HG03196 (cell line): Measurements from ENCODE around the gene ERC1.

ENCODE experiments used
- ATAC-seq: cut with Tn5 transposase; IDR thresholded peaks from one replicate; pipeline ENCODE4 v1.9.1; 2021; ENCODE audit not compliant: unreplicated experiment

The ERC1 gene

GRCh38 chr12:1467710-1468109, 476.7 kb downstream of the ERC1 start:
- ATAC-seq, result no peak

DNA sequence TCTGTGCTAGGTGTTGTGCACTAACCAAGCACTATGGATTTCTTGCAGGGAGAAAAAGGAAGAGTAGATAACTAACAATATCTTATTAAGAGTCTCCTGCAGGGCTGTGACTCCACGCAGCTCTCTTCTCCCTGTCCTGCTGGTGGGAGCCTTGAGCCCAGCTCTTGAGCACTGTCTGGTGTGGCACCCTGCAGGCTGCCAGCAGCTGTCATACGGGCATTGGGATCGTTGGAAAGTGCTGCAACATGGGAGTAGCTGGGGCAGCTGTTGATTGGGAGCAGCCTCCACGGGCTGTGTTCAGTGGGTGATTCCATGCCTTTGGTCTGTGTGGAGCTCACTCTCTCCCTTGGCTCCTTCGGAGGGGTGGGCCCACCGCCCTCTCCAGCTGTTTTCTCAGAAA, 478.0 kb downstream of the ERC1 start:
- ATAC-seq, result no peak

DNA sequence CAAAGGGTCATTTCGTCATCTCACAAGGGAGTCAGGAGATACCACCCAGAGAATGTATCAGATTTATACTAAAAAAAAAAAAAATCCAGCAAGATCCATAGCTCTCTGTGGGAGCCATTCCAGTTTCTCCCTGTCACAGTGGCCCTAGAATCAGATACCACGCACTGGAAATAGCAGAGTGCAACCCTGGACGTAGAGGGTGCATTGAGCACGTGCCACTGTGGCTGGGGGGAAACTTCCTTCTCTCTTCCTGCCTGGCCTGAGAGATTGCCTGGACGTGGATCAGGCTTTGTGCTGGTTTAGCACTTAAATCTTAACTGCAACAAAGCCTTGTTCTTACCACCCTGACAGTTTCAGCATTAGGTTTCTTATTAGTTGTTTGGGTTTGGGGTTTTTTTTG, 479.0 kb downstream of the ERC1 start:
- no peak for ATAC-seq

DNA sequence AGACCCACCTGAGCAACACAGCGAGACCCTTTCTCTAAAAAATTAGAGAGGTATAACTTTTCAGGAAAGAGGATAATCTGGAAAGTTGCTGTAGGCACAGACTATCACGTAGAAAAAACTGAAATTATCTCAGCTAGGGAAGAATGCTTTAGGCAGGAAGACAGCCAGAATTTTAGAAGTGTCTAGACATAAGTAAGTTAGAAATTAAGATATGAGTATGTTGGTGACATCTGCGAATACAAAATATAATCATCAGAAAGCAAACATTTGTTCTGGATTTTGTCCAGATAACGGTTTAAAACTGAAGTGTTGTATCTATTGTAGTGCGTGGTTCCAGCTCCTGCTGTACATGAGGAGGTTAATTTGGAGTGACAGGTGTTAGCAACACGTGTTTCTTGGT, 480.2 kb downstream of the ERC1 start:
- no peak for ATAC-seq

- ATAC-seq, result no peak
Observed at GRCh38 chr12:1473418-1473817, 482.4 kb downstream of the ERC1 start.

- no peak for ATAC-seq
Observed at GRCh38 chr12:1474041-1474573, 483.1 kb downstream of the ERC1 start.

DNA sequence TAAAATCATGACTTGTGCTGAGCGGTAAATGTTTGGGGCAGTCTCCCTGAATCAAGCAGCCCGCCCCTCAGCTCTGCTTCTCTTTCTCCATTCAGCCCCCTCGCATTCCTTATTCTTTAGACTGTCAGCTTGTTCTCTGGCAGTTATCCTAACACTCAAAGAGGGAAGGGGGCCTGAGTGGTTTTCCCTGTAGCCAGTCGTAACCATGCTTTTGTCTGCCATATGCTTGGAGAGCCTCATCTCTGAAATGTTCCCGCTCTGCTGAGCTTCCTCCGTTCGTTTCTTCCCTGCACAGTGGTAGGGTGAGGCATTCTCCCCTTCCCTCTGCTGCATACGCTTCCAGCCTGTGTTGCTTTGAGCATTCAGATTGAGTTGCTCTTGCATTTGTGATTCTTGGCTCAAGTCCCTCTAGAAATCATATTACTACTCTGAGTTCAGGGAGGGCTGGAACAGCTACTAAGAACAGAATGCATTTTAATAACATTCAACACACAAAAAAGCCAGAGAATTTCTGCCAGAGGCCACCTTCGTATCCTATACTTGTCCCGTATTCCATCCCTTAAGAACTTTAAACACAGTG, 483.6 kb downstream of the ERC1 start:
- no peak for ATAC-seq

DNA sequence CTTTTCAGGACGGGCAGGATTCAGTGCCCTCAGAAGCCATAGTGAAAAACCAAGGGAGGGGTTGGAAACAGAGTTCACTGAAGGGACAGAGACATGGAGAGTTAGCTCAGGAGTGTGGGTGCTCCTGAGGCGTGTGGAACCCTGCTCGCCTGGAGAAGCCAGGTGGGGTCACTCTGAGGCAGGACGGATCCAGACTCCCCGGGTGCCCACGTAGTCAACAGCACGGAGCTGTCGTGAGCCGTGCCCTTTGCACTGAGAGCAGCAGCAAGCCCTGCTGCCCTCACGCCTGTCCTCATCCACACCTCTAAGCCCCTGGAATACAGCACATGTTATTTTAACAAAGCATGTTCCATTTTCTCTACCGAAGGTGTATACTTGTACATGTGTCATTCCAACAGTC, 488.6 kb downstream of the ERC1 start:
- ATAC-seq, result no peak

GRCh38 chr12:1481326-1481725, 490.3 kb downstream of the ERC1 start:
- ATAC-seq, result no peak

DNA sequence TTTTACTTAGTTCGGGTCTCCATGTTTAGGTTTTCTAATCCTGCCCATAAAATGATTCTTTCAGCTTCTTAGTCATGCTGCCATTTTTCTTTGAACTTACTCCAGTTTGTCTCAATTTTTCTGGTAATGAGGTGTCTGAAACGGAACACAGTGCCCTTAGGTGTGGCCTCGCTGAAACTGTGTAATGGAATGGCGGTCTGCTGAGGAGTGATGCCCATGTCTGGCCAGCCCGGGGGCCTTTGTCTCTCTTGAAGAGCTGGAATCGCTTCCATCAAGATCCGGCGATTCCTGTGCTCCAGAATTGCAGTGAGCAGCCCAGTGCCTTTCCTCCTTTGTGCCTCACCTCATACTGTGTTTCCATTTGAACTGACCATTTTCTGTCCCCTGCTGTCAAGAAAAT, 490.9 kb downstream of the ERC1 start:
- no peak for ATAC-seq

- ATAC-seq, result no peak
Observed at GRCh38 chr12:1488908-1489381, 497.9 kb downstream of the ERC1 start.

- ATAC-seq, result no peak
Observed at GRCh38 chr12:1491983-1492697, 501.1 kb downstream of the ERC1 start.

DNA sequence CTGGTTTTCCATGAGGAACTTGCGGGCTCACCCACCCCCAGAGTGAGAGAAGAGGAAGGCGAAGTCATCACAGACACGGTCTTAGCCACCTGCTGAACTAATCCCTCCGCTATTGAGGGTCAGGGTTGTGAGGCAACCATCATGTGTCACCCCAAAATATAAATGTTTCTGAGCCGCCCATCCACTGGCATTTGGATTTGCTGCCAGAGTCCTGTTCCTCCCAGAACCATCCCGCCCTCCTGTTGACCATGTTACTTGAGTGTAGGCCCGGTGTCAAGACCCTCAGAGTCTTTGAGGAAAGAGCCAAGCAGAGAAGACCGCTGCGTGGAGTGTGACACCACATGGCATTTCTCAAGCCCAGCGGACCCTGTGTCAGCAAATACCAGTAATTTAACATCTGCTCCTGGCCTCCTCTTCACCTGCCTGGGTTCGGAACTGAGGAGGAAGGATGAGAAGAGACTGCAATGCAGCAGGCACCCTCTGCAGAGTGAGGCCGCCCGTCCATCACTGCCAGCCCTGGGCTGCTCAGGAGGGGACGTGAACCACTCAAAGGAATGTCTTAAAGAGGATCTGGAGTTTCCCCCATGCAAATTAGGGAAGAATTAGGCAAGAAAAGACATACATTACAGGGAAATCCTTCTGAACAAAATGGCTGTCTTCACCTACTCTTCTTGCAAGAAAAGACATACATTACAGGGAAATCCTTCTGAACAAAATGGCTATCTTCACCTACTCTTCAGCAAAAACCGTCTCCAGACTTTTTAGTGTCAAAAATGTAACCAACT, 502.9 kb downstream of the ERC1 start:
- no peak for ATAC-seq

DNA sequence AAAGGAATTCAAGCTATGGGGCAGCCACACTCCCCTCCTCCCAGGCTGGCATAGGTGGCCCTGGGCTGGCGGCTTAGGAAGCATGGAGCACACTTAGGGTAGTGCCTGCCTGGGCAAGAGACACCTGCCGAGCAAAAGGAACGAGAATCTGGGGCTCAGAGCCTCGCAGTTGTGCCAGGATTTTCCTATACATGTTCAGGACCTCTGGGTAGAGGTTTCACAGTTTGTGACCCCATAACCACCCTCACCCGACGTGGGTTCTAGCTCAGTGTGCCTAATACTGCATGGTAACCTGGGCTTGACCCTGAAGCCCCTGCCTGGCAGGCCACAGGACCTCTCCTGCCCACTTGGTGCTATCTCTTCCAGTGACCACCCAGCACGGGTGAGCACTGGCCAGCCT, 503.8 kb downstream of the ERC1 start:
- ATAC-seq, result no peak

GRCh38 chr12:1496162-1496900, 505.3 kb downstream of the ERC1 start:
- ATAC-seq, result no peak

DNA sequence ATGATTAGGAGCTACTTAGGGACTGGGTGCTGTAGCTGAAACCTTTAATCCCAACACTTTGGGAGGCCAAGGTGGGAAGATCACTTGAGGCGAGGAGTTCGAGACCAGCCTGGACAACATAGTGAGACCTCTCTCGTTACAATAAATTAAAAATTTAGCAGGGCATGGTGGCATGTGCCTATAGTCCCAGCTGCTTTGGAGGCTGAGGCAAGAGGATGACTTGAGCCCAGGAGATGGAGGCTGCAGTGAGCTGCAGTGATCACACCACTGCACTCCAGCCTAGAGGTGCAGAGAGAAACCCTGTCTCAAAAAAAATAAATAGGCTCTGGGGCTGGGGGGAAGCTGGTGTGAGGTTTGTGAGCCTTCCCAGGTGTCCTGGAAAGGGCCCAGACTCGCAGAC, 506.1 kb downstream of the ERC1 start:
- no peak for ATAC-seq

DNA sequence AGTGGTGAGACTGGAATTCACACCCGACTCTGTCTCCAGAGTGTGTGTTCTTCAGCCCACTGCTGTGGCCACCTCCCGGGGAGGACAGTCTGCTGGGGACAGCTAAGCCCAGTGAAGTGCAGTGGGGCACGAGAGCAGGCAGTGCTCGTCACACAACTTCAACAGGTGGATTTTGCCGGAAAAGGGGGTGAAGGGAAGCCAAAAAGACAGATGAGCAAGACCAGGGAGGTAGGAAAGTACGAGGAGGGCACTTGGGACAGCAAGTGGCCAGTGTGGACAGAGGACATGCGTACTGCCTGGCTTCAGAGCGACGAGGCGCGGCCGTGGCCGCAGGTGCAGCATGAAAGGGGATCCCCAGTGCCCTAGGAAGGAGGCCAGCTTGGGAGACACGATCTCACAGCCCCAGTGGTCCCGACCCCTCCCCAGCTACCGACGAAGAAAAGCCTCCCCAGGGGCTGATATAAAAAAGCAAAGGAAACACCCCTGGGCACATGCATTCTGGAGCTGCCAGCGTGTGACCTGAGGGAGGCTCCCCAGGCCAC, 507.2 kb downstream of the ERC1 start:
- ATAC-seq, result no peak

DNA sequence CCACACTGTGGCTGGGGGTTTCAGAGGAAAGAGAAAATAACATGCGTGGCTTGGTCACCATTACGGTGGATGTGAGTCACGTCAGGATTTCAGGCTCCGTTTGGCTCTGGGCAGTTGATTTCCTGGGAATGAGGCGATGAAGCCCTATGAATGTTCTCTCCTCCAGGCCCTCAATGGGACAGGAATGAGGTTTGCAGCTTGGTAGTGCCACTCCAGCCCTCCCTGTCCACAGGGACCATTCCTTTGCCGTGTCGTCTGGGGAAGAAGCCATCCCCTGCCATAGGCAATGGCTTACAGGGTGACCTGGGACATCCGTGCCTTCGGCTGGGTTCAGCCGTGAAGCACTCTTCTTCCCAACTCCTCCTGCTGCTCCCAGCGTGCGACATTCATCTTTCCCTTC, 508.3 kb downstream of the ERC1 start:
- ATAC-seq, result no peak

GRCh38 chr12:1500095-1500801, 509.2 kb downstream of the ERC1 start:
- ATAC-seq, result no peak

GRCh38 chr12:1501001-1501400, 510.0 kb downstream of the ERC1 start:
- no peak for ATAC-seq
